Neural crest cell (in vitro differentiated cells): ENCODE results near the gene TMEM125. TPM values are rescaled to one million over a fixed set of nuclear protein-coding genes. Genes with fewer than 3 reads are reported as not detected.

Experiments
- DNase-seq: peaks from one replicate; pipeline ENCODE4 v3.0.0; 2021; ENCODE audit warnings: low read depth, mixed read lengths, low spot score
- H3K27ac Mint-ChIP-seq: one replicate; pipeline ENCODE4 v1.8.0; 2021; ENCODE audit warnings: mild to moderate bottlenecking, mixed read lengths; ENCODE audit not compliant: unreplicated experiment
- H3K27me3 Mint-ChIP-seq: 2 replicates; pipeline ENCODE4 v1.8.0; 2021; ENCODE audit warnings: low read depth, mild to moderate bottlenecking, mixed read lengths
- H3K36me3 Mint-ChIP-seq: 2 replicates; pipeline ENCODE4 v1.8.0; 2021; ENCODE audit warnings: low read depth, mild to moderate bottlenecking, mixed read lengths
- H3K4me1 Mint-ChIP-seq: 2 replicates; pipeline ENCODE4 v1.8.0; 2021; ENCODE audit warnings: mixed read lengths
- H3K4me3 Mint-ChIP-seq: one replicate; pipeline ENCODE4 v1.8.0; 2021; ENCODE audit warnings: mild to moderate bottlenecking, mixed read lengths
- H3K9me3 Mint-ChIP-seq: 2 replicates; pipeline ENCODE4 v1.8.0; 2021; ENCODE audit warnings: mixed read lengths
- total RNA-seq: library from RNA; stranded (reverse); gene quantifications from 2 replicates; pipeline ENCODE4 v1.2.1, GENCODE V29; 2021
- TF ChIP-seq, protein P1 (sequence below): fragments of 200-600 bp; sonication (generic); conservative IDR thresholded peaks from 2 replicates; pipeline ENCODE4 v1.5.0; 2021; ENCODE audit warnings: antibody characterized with exemption, mild to moderate bottlenecking

Gene TMEM125
- total RNA-seq, 1 donor from 2014 or later: 0.14 TPM

DNA sequence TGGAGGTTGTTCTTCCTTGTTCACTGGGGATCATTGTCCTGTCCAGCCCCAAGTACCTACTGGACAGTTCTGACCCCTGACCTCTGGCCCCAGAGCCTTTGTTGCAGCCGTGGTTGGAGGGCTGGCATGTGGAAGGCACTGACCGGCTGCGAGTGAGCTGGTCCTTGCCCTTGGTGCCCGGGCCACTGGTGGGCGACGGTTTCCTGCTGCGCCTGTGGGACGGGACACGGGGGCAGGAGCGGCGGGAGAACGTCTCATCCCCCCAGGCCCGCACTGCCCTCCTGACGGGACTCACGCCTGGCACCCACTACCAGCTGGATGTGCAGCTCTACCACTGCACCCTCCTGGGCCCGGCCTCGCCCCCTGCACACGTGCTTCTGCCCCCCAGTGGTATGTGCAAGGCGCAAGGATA is 42.4 kb downstream of the TMEM125 start:
- Mint-ChIP-seq H3K4me1 (peaks cover 39% of the 10 kb centered on the region), H3K27ac (no peak overlapping the region), H3K27me3 (no peaks in the 10 kb centered on the region), H3K4me3 (no peak overlapping the region), H3K9me3 (no peaks in the 10 kb centered on the region), H3K36me3 (no peaks in the 10 kb centered on the region)
- no peak for DNase-seq
- TF ChIP-seq, protein P1, sequence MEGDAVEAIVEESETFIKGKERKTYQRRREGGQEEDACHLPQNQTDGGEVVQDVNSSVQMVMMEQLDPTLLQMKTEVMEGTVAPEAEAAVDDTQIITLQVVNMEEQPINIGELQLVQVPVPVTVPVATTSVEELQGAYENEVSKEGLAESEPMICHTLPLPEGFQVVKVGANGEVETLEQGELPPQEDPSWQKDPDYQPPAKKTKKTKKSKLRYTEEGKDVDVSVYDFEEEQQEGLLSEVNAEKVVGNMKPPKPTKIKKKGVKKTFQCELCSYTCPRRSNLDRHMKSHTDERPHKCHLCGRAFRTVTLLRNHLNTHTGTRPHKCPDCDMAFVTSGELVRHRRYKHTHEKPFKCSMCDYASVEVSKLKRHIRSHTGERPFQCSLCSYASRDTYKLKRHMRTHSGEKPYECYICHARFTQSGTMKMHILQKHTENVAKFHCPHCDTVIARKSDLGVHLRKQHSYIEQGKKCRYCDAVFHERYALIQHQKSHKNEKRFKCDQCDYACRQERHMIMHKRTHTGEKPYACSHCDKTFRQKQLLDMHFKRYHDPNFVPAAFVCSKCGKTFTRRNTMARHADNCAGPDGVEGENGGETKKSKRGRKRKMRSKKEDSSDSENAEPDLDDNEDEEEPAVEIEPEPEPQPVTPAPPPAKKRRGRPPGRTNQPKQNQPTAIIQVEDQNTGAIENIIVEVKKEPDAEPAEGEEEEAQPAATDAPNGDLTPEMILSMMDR: no peak

DNA sequence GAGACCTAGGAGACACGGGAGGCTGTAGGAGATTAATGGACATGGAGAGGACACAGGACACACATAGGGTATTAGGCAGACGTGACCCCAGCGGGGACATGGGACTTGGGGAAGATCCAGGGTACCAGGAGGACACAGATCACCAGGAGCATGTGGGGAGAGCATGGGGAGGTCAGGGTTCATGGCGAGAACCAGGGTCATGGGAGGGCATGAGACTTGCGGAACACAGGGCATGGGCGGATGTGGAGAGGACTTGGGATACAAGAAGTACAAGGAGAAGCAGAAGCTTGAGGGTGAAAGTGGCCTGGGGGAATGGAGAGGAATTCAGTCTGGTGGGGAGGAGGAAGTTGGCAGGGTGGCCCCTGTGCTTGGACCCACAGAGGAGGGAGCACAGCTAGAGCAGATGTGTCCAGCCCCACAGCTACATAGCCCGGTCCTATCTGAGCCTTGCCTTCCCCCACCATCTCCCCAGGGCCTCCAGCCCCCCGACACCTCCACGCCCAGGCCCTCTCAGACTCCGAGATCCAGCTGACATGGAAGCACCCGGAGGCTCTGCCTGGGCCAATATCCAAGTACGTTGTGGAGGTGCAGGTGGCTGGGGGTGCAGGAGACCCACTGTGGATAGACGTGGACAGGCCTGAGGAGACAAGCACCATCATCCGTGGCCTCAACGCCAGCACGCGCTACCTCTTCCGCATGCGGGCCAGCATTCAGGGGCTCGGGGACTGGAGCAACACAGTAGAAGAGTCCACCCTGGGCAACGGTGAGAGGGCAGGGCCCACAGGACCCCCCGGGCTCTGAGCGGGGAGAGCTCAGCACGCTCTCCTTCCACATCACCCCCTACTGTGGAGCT is 43.1 kb downstream of the TMEM125 start:
- no peaks in the 10 kb centered on the region for H3K36me3 Mint-ChIP-seq
- peaks cover 46% of the 10 kb centered on the region for H3K4me1 Mint-ChIP-seq
- no peak overlapping the region for H3K4me3 Mint-ChIP-seq
- TF ChIP-seq, protein P1: no peak
- H3K27me3 Mint-ChIP-seq: no peaks in the 10 kb centered on the region
- no peaks in the 10 kb centered on the region for H3K9me3 Mint-ChIP-seq
- no peak for DNase-seq
- peak overlapping the region; percentile 92 for H3K27ac Mint-ChIP-seq

DNA sequence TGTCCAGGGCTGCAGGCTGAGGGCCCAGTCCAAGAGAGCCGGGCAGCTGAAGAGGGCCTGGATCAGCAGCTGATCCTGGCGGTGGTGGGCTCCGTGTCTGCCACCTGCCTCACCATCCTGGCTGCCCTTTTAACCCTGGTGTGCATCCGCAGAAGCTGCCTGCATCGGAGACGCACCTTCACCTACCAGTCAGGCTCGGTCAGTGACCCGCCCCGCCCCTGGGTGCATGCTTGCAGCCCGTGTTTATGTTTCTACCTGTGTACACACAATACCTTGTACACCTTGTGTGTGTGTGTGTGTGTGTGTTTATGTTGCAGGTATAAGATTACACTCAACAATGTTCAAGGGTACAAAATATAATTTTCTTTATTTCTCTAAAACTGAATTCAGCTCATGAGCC is 44.0 kb downstream of the TMEM125 start:
- TF ChIP-seq, protein P1: no peak
- no peaks in the 10 kb centered on the region for H3K27me3 Mint-ChIP-seq
- H3K27ac Mint-ChIP-seq: no peak overlapping the region
- H3K4me3 Mint-ChIP-seq: no peak overlapping the region
- H3K4me1 Mint-ChIP-seq: peaks cover 49% of the 10 kb centered on the region
- H3K36me3 Mint-ChIP-seq: no peaks in the 10 kb centered on the region
- DNase-seq: no peak
- no peaks in the 10 kb centered on the region for H3K9me3 Mint-ChIP-seq

DNA sequence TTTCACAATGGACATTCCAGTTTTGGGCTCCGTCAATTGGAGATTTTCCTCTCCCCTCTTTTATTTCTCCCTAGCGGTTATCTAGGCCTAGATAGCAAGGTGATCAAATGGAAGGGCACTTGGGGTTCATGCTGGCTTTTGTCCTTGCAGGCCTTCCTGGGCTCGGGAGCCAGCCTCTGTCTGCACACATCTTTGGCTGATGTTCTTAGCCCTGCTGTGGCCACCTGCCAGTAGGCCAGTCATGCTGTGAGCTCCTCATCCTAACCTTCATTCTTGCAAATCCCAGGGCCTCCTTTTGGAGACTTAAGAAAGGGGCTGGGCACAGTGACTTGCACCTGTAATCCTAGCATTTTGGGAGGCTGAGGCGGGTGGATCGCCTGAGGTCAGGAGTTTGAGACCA is 44.5 kb downstream of the TMEM125 start:
- Mint-ChIP-seq H3K4me3 (no peak overlapping the region), H3K4me1 (peaks cover 49% of the 10 kb centered on the region), H3K27ac (no peak overlapping the region), H3K27me3 (no peaks in the 10 kb centered on the region), H3K9me3 (no peaks in the 10 kb centered on the region), H3K36me3 (no peaks in the 10 kb centered on the region)
- TF ChIP-seq, protein P1: no peak
- no peak for DNase-seq

DNA sequence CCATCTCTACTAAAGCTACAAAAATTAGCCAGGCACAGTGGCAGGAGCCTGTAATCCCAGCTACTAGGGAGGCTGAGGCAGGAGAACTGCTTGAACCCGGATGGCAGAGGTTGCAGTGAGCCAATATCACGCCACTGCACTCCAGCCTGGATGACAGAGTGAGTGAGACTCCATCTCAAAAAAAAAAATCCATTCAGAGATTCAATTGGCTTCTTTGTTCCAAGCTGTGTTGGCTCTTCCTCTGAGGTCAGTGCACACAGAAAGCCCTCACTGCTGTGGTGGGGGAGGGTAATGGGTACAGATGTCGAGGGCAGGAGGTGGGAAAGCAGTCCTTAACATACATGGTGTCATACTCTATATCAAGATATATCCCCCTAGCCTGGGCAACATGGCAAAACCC is 45.7 kb downstream of the TMEM125 start:
- DNase-seq: no peak
- Mint-ChIP-seq H3K4me3 (no peak overlapping the region), H3K27me3 (no peaks in the 10 kb centered on the region), H3K9me3 (no peaks in the 10 kb centered on the region), H3K36me3 (no peaks in the 10 kb centered on the region), H3K27ac (peak overlapping the region; percentile 95), H3K4me1 (peaks cover 49% of the 10 kb centered on the region)
- TF ChIP-seq, protein P1: no peak
